HepG2 (cell line): ENCODE data around the gene TADA2B. TPM values are rescaled to one million over a fixed set of nuclear protein-coding genes. Genes with fewer than 3 reads are reported as not detected.

ENCODE experiments used
- ATAC-seq: fragments of 200-7000 bp; cut with Tn5 transposase; 3 replicates; pipeline ENCODE4 v1.9.1; 2020; ENCODE audit warnings: mild to moderate bottlenecking, moderate library complexity
- BruUV-seq: library from RNA; stranded (reverse); fragments of 400-500 nt; replicated peaks from 2 replicates; lab custom pipeline; 2021; lab: Mats Ljungman, UMichigan
- CTCF ChIA-PET: fragments of 300-600 bp; formaldehyde crosslinking; extraction: SDS; loops from one replicate; lab custom pipeline; 2021; ENCODE audit warnings: low total read pairs, inconsistent platforms, low intra/inter-chr PET ratio; lab: Yijun Ruan, JAX
- POLR2A ChIA-PET: fragments of 350-600 bp; sonication (Branson Sonifier 250); formaldehyde crosslinking; loops from one replicate; lab custom pipeline; 2020; ENCODE audit warnings: antibody characterized with exemption, inconsistent platforms; lab: Yijun Ruan, JAX
- DNase-seq: peaks from one replicate; pipeline ENCODE4 v3.0.0-alpha.2; 2015; ENCODE audit warnings: low spot score
- FAIRE-seq: peaks from 3 replicates; lab custom pipeline; 2011; peaks lifted over from hg19 to GRCh38; lab: Jason Lieb, UNC
- H2AFZ ChIP-seq: one replicate; pipeline ENCODE4 v1.6.1; 2011; ENCODE audit warnings: low read length, inconsistent platforms
- H3K27ac ChIP-seq: fragments of 300-600 bp; 3 replicates; pipeline ENCODE4 v1.8.0; 2011; ENCODE audit warnings: mixed run types, mild to moderate bottlenecking, mixed read lengths, low read length, inconsistent platforms; ENCODE audit not compliant: insufficient read depth; ENCODE audit errors: extremely low read length
- H3K27me3 ChIP-seq, 2 experiments: fragments of 200-600 bp in 1 of 2; 2 replicates in 1 of 2; 3 replicates in 1 of 2; pipeline versions ENCODE4 v1.6.0 to v1.8.0; 2011; ENCODE audit warnings: low read length in 2 of 2, mild to moderate bottlenecking in 2 of 2, moderate library complexity in 2 of 2, inconsistent platforms in 1 of 2; ENCODE audit not compliant: insufficient read depth in 2 of 2, control insufficient read depth in 1 of 2
- H3K36me3 ChIP-seq, 2 experiments: fragments of 200-600 bp in 1 of 2; replicated peaks in 1 of 2; 2 replicates in 1 of 2; 3 replicates in 1 of 2; pipeline versions ENCODE4 v1.5.1 to v1.8.0; 2011; ENCODE audit warnings: low read length in 2 of 2, inconsistent platforms in 1 of 2; ENCODE audit not compliant: insufficient read depth in 2 of 2, control insufficient read depth in 1 of 2
- H3K4me1 ChIP-seq: 2 replicates; pipeline ENCODE4 v1.5.1; 2012; ENCODE audit warnings: low read length, inconsistent platforms; ENCODE audit not compliant: insufficient read depth
- H3K4me2 ChIP-seq: 2 replicates; pipeline ENCODE4 v1.6.0; 2011; ENCODE audit warnings: low read depth, low read length, inconsistent platforms
- H3K4me3 ChIP-seq, 3 experiments: fragments of 200-600 bp in 1 of 3; sonication (generic), shearing (Covaris generic) in 1 of 3; replicated peaks in 1 of 3; 2 replicates each; pipeline ENCODE4 v1.5.1; 2011 to 2016; ENCODE audit warnings: low read length in 3 of 3, inconsistent platforms in 2 of 3, low read depth in 2 of 3, mild to moderate bottlenecking in 2 of 3, control low read depth in 1 of 3, mixed read lengths in 1 of 3; ENCODE audit not compliant: insufficient read depth in 1 of 3
- H3K79me2 ChIP-seq: one replicate; pipeline ENCODE4 v1.6.1; 2011; ENCODE audit warnings: low read length, inconsistent platforms; ENCODE audit not compliant: insufficient read depth
- H3K9ac ChIP-seq: 2 replicates; pipeline ENCODE4 v1.6.0; 2011; ENCODE audit warnings: mild to moderate bottlenecking, low read depth, low read length, inconsistent platforms; ENCODE audit not compliant: insufficient read depth
- H3K9me3 ChIP-seq: 2 replicates; pipeline ENCODE4 v1.5.1; 2012; ENCODE audit warnings: mild to moderate bottlenecking, low read length
- H4K20me1 ChIP-seq: 2 replicates; pipeline ENCODE4 v1.6.0; 2011; ENCODE audit warnings: inconsistent platforms, mild to moderate bottlenecking, low read length, moderate library complexity; ENCODE audit not compliant: insufficient read depth
- CEBPG ChIP-seq: IDR thresholded peaks from 2 replicates; pipeline ENCODE4 v1.6.1; 2016
- EEA1 ChIP-seq: sonication (generic); formaldehyde crosslinking; IDR thresholded peaks from 2 replicates; pipeline ENCODE4 v1.5.1; 2020; ENCODE audit warnings: mild to moderate bottlenecking, missing genetic modification reagents, borderline replicate concordance
- FOXA1 ChIP-seq, 2 experiments: fragments of 450-650 bp in 1 of 2; sonication (generic) in 1 of 2; formaldehyde crosslinking in 1 of 2; IDR thresholded peaks; 2 replicates each; pipeline versions ENCODE4 v1.4.0 to v1.6.1; 2016 to 2020; ENCODE audit warnings: missing genetic modification reagents in 1 of 2
- ZNF776 ChIP-seq: sonication (generic); formaldehyde crosslinking; IDR thresholded peaks from 2 replicates; pipeline ENCODE4 v1.4.0; 2020; ENCODE audit warnings: mild to moderate bottlenecking, missing genetic modification reagents
- WGBS: methylation state at CpG from one replicate; pipeline ENCODE4 v1.1.6; 2017; ENCODE audit warnings: low lambda C conversion rate; 5-methylcytosine and 5-hydroxymethylcytosine counted together
- in situ Hi-C: cut with HindIII; loops from 2 replicates; pipeline ENCODE4 v1.10.0; 2017; ENCODE audit warnings: low pct_unique_long_range_greater_than_20kb; ENCODE audit not compliant: extremely low pct_ligation_motif_present
- intact Hi-C: fragments of 100-400 bp; cut with micrococcal nuclease; formaldehyde crosslinking; loops from one replicate; pipeline ENCODE4 v1.10.0; 2022; ENCODE audit not compliant: unreplicated experiment
- polyA plus RNA-seq, 8 experiments: library from polyadenylated mRNA; depleted of rRNA in 3 of 8; stranded (reverse) in 7 of 8; unstranded in 1 of 8; fragments of >200 nt; fragmentation: Illumina TruSeq in 4 of 8; extraction: Trizol in 4 of 8; gene quantifications; 2 replicates each; pipeline versions ENCODE4 v1.2.1 to v1.2.3, GENCODE V29; 2011 to 2016; ENCODE audit warnings: low read depth in 4 of 8, missing spikeins in 1 of 8, mixed read lengths in 1 of 8; ENCODE audit not compliant: insufficient read depth in 1 of 8
- total RNA-seq, 5 experiments: library from RNA; depleted of rRNA; stranded (reverse); fragments of >200 nt; fragmentation: Illumina TruSeq; extraction: Trizol; gene quantifications; 2 replicates each; pipeline ENCODE4 v1.2.3, GENCODE V29; 2016; ENCODE audit warnings: low read depth in 1 of 5
- TF ChIP-seq, protein P1 (sequence below): sonication (generic); formaldehyde crosslinking; IDR thresholded peaks from 2 replicates; pipeline ENCODE4 v1.4.0; 2020; ENCODE audit warnings: missing genetic modification reagents, borderline replicate concordance
- TF ChIP-seq, protein P2 (sequence below): sonication (generic); formaldehyde crosslinking; IDR thresholded peaks from 2 replicates; pipeline ENCODE4 v1.5.0; 2020; ENCODE audit warnings: mild to moderate bottlenecking, missing genetic modification reagents, borderline replicate concordance
- TF ChIP-seq, protein P3 (sequence below): IDR thresholded peaks from 2 replicates; pipeline ENCODE4 v1.6.1; 2012; ENCODE audit warnings: low read length, improper control_type of control experiment
- TF ChIP-seq, protein P4 (sequence below): sonication (generic); formaldehyde crosslinking; IDR thresholded peaks from 2 replicates; pipeline ENCODE4 v1.4.0; 2020; ENCODE audit warnings: missing genetic modification reagents
- TF ChIP-seq, protein P5 (sequence below): sonication (generic); IDR thresholded peaks from 2 replicates; pipeline ENCODE4 v1.6.1; 2016; ENCODE audit warnings: low read depth, borderline replicate concordance

TADA2B gene
- total and polyA plus RNA-seq, 2 of the 13 experiments (the other 11 are each of a cell fraction or from before 2014, with no cell fraction given) = 4.6 to 8.9 TPM

DNA sequence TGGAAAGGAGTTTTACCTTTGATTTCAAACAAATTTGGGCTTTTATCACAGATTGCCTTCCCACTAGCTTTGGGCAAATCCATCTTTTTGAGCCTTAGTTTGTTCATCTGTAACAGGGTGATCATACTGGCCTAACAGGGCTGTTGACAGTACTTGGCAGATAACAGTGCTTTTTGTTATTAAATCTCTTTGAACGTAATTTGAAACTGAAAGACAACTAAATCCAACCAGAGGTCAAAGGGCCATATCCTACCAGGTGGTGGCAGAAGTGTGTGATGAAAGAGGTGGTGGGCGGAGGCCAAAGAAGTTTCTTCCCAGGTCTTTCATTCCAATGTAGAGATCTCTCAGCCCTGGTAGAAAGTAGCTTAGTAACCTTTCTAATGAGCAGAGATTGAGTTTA, 35.2 kb upstream of the TADA2B start:
- Histone ChIP-seq H4K20me1 (peaks cover 6% of the 10 kb centered on the region; the same call in 1 of the 2 replicates), H3K9me3 (no peaks in the 10 kb centered on the region), H3K36me3 (peaks cover 16 to 66% of the 10 kb centered on the region in 2 experiments), H3K27me3 (no peaks in the 10 kb centered on the region), H3K27ac (no peak overlapping the region), H3K4me3 (no peak overlapping the region), H3K4me1 (peaks cover 21% of the 10 kb centered on the region), H3K4me2 (no peak overlapping the region), H2AFZ (no peak overlapping the region), H3K9ac (no peak overlapping the region), H3K79me2 (peaks cover 2% of the 10 kb centered on the region)
- peak; percentile 49 for DNase-seq
- ATAC-seq = peak; percentile 41
- FAIRE-seq = no peak
- WGBS = 45% methylated on average over 2 of the region's 2 CpGs
- in situ Hi-C loops = no loop called here
- ChIA-PET CTCF (no interaction called here), POLR2A (interaction anchor here (1.0 to 1.4 kb wide), 2 partner anchors 60 to 99 kb away, joined by 3 to 5 read pairs; partner anchors contain the start of genes GRPEL1 and TBC1D14)
- no TSS peak for BruUV-seq
- intact Hi-C loops = no loop called here
- TF ChIP-seq, protein P1, sequence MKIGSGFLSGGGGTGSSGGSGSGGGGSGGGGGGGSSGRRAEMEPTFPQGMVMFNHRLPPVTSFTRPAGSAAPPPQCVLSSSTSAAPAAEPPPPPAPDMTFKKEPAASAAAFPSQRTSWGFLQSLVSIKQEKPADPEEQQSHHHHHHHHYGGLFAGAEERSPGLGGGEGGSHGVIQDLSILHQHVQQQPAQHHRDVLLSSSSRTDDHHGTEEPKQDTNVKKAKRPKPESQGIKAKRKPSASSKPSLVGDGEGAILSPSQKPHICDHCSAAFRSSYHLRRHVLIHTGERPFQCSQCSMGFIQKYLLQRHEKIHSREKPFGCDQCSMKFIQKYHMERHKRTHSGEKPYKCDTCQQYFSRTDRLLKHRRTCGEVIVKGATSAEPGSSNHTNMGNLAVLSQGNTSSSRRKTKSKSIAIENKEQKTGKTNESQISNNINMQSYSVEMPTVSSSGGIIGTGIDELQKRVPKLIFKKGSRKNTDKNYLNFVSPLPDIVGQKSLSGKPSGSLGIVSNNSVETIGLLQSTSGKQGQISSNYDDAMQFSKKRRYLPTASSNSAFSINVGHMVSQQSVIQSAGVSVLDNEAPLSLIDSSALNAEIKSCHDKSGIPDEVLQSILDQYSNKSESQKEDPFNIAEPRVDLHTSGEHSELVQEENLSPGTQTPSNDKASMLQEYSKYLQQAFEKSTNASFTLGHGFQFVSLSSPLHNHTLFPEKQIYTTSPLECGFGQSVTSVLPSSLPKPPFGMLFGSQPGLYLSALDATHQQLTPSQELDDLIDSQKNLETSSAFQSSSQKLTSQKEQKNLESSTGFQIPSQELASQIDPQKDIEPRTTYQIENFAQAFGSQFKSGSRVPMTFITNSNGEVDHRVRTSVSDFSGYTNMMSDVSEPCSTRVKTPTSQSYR (CRISPR knock-in tag) = no peak
- TF ChIP-seq CEBPG (CRISPR knock-in tag) (0 out of 2 replicates have a peak, but pooled peaks have one; percentile 11), EEA1 (CRISPR knock-in tag) (no peak), ZNF776 (CRISPR knock-in tag) (no peak), FOXA1 (IDR thresholded peaks at IDR 0.05) (no peak), FOXA1 (CRISPR knock-in tag; IDR thresholded peaks at IDR 0.05) (peak; percentile 43; the same call in 1 of the 2 replicates)
- TF ChIP-seq, protein P2, sequence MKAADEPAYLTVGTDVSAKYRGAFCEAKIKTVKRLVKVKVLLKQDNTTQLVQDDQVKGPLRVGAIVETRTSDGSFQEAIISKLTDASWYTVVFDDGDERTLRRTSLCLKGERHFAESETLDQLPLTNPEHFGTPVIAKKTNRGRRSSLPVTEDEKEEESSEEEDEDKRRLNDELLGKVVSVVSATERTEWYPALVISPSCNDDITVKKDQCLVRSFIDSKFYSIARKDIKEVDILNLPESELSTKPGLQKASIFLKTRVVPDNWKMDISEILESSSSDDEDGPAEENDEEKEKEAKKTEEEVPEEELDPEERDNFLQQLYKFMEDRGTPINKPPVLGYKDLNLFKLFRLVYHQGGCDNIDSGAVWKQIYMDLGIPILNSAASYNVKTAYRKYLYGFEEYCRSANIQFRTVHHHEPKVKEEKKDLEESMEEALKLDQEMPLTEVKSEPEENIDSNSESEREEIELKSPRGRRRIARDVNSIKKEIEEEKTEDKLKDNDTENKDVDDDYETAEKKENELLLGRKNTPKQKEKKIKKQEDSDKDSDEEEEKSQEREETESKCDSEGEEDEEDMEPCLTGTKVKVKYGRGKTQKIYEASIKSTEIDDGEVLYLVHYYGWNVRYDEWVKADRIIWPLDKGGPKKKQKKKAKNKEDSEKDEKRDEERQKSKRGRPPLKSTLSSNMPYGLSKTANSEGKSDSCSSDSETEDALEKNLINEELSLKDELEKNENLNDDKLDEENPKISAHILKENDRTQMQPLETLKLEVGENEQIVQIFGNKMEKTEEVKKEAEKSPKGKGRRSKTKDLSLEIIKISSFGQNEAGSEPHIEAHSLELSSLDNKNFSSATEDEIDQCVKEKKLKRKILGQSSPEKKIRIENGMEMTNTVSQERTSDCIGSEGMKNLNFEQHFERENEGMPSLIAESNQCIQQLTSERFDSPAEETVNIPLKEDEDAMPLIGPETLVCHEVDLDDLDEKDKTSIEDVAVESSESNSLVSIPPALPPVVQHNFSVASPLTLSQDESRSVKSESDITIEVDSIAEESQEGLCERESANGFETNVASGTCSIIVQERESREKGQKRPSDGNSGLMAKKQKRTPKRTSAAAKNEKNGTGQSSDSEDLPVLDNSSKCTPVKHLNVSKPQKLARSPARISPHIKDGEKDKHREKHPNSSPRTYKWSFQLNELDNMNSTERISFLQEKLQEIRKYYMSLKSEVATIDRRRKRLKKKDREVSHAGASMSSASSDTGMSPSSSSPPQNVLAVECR (CRISPR knock-in tag) = no peak
- TF ChIP-seq, protein P3, sequence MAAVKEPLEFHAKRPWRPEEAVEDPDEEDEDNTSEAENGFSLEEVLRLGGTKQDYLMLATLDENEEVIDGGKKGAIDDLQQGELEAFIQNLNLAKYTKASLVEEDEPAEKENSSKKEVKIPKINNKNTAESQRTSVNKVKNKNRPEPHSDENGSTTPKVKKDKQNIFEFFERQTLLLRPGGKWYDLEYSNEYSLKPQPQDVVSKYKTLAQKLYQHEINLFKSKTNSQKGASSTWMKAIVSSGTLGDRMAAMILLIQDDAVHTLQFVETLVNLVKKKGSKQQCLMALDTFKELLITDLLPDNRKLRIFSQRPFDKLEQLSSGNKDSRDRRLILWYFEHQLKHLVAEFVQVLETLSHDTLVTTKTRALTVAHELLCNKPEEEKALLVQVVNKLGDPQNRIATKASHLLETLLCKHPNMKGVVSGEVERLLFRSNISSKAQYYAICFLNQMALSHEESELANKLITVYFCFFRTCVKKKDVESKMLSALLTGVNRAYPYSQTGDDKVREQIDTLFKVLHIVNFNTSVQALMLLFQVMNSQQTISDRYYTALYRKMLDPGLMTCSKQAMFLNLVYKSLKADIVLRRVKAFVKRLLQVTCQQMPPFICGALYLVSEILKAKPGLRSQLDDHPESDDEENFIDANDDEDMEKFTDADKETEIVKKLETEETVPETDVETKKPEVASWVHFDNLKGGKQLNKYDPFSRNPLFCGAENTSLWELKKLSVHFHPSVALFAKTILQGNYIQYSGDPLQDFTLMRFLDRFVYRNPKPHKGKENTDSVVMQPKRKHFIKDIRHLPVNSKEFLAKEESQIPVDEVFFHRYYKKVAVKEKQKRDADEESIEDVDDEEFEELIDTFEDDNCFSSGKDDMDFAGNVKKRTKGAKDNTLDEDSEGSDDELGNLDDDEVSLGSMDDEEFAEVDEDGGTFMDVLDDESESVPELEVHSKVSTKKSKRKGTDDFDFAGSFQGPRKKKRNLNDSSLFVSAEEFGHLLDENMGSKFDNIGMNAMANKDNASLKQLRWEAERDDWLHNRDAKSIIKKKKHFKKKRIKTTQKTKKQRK = no peak
- TF ChIP-seq, protein P4, sequence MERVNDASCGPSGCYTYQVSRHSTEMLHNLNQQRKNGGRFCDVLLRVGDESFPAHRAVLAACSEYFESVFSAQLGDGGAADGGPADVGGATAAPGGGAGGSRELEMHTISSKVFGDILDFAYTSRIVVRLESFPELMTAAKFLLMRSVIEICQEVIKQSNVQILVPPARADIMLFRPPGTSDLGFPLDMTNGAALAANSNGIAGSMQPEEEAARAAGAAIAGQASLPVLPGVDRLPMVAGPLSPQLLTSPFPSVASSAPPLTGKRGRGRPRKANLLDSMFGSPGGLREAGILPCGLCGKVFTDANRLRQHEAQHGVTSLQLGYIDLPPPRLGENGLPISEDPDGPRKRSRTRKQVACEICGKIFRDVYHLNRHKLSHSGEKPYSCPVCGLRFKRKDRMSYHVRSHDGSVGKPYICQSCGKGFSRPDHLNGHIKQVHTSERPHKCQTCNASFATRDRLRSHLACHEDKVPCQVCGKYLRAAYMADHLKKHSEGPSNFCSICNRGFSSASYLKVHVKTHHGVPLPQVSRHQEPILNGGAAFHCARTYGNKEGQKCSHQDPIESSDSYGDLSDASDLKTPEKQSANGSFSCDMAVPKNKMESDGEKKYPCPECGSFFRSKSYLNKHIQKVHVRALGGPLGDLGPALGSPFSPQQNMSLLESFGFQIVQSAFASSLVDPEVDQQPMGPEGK (CRISPR knock-in tag) = no peak
- TF ChIP-seq, protein P5, sequence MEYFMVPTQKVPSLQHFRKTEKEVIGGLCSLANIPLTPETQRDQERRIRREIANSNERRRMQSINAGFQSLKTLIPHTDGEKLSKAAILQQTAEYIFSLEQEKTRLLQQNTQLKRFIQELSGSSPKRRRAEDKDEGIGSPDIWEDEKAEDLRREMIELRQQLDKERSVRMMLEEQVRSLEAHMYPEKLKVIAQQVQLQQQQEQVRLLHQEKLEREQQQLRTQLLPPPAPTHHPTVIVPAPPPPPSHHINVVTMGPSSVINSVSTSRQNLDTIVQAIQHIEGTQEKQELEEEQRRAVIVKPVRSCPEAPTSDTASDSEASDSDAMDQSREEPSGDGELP = peak; percentile 28; the same call in 1 of the 2 replicates
